MM.1S (cell line): ENCODE measurements around the gene EPB42.

Experiments used
- CTCF ChIP-seq: fragments of 300-600 bp; sonication (generic); IDR thresholded peaks from 2 replicates; pipeline ENCODE4 v1.5.1; 2016; ENCODE audit warnings: antibody characterized with exemption, low read length, mixed read lengths
- EZH2 ChIP-seq: fragments of 300-600 bp; sonication (generic); optimal IDR thresholded peaks from 2 replicates; pipeline ENCODE3; 2017; ENCODE audit warnings: low read depth, mild to moderate bottlenecking, antibody characterized with exemption, low read length, mixed read lengths

- TF ChIP-seq CTCF (no peak), EZH2 (no peak)
These were observed 589 bp downstream of the EPB42 start for GRCh38 chr15:43219929-43220928.
